Measurements from ENCODE around the gene NYNRIN.

The NYNRIN gene

DNA sequence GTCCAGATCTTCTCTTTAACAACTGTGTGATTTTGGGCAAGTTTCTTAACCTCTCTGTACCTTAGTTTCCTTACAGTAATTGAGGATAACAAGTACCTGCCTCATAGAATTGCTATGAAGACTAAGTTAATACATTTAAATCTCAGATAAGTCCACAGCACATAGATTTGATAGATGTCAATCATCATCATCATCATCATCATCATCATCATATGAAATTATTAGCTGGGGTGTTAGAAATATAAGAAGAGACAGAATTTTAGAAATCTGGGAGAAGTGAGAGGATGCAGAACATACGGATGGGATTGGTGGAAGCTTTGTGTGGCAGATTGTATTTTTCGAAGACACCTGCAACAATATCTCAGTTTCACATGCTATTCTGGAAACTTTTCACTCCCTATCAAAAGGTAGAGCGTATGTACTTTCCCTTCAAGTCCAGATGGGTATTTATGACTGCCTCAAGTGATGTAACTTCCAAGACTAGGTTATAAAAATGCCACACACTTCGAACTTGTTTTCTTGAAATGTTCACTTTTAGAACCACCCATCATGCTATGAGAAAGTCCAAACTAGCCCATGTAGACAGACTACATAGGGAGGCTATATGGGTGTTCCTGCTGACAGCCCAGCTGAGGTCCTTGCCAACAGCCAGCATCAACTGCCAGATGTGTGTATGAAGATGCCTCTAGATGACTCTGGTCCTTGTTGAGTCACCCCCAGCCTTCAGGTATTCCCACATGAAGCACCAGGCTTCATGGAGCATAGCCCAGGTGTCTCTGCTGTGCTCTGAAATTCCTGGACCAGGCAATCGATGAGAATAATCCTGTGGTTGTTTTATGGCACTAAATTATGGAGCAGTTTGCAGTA, 64.4 kb downstream of the NYNRIN start:
- Histone ChIP-seq H3K36me3 (ENCODE audit: control insufficient read depth, insufficient read depth, low read length) (no peaks in the 10 kb centered on the region), H3K9me3 (ENCODE audit: control insufficient read depth, insufficient read depth, low read length) (no peaks in the 10 kb centered on the region), H3K4me1 (ENCODE audit: control insufficient read depth, insufficient read depth, low read length) (no peaks in the 10 kb centered on the region), H3K27me3 (ENCODE audit: control insufficient read depth, insufficient read depth, low read length) (no peaks in the 10 kb centered on the region), H3K4me3 (ENCODE audit: low read depth, low read length) (no peak overlapping the region), H3K9ac (ENCODE audit: low read depth, low read length) (no peak overlapping the region)

DNA sequence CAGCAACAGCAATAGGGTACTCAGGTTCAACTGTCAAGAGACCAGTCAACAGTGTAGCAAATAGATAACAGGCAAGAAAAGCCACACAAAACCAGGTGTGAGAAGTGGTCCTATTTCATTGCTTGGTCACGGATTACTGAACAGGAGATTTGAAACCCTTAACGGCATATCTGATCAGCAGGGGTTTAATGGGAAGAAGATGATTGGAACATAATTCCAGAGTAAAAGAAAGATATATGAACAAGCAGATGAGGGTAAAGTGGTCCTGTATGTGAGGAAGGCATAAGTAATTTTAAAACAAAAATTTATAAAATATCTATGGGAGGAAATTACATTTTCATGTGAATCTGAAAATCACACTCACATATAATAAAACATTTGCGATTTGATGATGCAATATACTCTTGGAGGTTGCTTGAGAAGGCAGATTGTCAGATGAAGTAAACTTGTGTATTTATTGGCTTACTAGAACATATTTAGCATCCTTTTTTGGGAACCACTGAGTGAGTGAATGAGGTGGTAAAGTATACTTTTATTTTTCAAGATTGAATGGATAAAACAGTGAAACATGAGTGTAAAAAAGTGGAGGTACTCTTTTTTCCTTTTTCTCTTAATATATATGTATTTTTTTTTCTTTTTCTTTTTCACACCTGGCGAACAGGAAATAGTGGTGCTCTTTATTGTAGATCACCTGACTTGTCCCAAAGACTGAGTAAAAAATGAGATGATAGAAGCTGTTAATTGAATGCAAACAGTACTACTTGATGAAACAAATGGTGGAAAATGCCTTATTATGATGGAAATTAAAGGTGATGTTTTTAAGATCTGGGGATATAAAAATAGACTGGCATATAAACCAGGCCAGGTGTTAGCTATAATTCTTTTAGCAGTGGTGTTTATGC, 65.3 kb downstream of the NYNRIN start:
- H3K27me3 ChIP-seq (ENCODE audit: control insufficient read depth, insufficient read depth, low read length) = no peaks in the 10 kb centered on the region
- no peaks in the 10 kb centered on the region for H3K4me1 ChIP-seq (ENCODE audit: control insufficient read depth, insufficient read depth, low read length)
- no peak overlapping the region for H3K4me3 ChIP-seq (ENCODE audit: low read depth, low read length)
- no peaks in the 10 kb centered on the region for H3K9me3 ChIP-seq (ENCODE audit: control insufficient read depth, insufficient read depth, low read length)
- H3K36me3 ChIP-seq (ENCODE audit: control insufficient read depth, insufficient read depth, low read length) = no peaks in the 10 kb centered on the region
- no peak overlapping the region for H3K9ac ChIP-seq (ENCODE audit: low read depth, low read length)

DNA sequence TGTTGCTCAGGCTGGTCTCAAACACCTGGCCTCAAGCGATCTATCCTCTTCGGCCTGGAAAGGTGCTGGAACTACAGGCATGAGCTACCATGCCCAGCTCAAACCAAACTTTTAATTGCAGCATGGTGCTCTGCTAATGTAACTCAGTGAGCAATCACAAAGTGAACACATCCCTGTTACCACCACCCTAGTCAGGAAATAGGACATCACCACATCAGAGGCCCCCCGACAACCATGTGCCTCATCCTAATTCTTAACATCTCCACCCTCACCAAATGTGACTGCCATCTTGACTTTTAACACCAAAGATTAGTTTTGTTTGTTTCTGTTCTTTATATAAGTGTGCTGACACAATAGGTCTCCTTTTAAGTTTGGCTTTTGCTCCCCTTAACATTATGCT, 66.6 kb downstream of the NYNRIN start:
- Histone ChIP-seq H3K9ac (ENCODE audit: low read depth, low read length) (no peak overlapping the region), H3K36me3 (ENCODE audit: control insufficient read depth, insufficient read depth, low read length) (no peaks in the 10 kb centered on the region), H3K4me3 (ENCODE audit: low read depth, low read length) (no peak overlapping the region), H3K27me3 (ENCODE audit: control insufficient read depth, insufficient read depth, low read length) (no peaks in the 10 kb centered on the region), H3K4me1 (ENCODE audit: control insufficient read depth, insufficient read depth, low read length) (no peaks in the 10 kb centered on the region), H3K9me3 (ENCODE audit: control insufficient read depth, insufficient read depth, low read length) (no peaks in the 10 kb centered on the region)

DNA sequence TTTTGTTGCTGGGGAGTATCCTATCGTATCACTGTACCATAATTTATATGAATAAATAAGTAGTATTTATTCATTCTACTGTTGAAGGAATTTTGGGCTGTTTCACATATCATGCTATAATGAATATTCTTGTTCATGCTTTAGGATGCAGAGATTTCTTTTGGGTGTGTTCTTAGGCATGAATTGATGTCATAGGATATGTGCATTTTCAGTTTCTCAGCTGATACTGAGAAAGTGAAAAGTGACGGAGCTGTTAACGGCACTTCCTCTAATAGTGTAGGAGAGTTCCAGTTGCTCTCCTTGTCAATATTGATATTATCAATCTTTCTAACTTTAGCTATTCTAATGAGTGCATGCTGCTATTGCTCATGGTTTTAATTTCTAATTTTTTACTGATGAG, 67.0 kb downstream of the NYNRIN start:
- H3K4me1 ChIP-seq (ENCODE audit: control insufficient read depth, insufficient read depth, low read length) = no peaks in the 10 kb centered on the region
- H3K27me3 ChIP-seq (ENCODE audit: control insufficient read depth, insufficient read depth, low read length) = no peaks in the 10 kb centered on the region
- H3K4me3 ChIP-seq (ENCODE audit: low read depth, low read length) = no peak overlapping the region
- H3K36me3 ChIP-seq (ENCODE audit: control insufficient read depth, insufficient read depth, low read length) = no peaks in the 10 kb centered on the region
- no peaks in the 10 kb centered on the region for H3K9me3 ChIP-seq (ENCODE audit: control insufficient read depth, insufficient read depth, low read length)
- H3K9ac ChIP-seq (ENCODE audit: low read depth, low read length) = no peak overlapping the region

Measured in iPS-15b (cell line).